Daoy (cell line): ENCODE data around the gene RAP1B. TPM values are rescaled to one million over a fixed set of nuclear protein-coding genes. Genes with fewer than 3 reads are reported as not detected.

Source experiments
- DNase-seq: peaks from one replicate; pipeline ENCODE4 v3.0.0-alpha.2; 2015; ENCODE audit warnings: low read depth
- total RNA-seq: library from RNA; depleted of rRNA; stranded (reverse); fragments of >200 nt; shearing (Covaris generic); gene quantifications from 2 replicates; pipeline ENCODE4 v1.2.3, GENCODE V29; 2014

The RAP1B gene
- total RNA-seq, 1 experiment from 2014 or later = 329 TPM

DNA sequence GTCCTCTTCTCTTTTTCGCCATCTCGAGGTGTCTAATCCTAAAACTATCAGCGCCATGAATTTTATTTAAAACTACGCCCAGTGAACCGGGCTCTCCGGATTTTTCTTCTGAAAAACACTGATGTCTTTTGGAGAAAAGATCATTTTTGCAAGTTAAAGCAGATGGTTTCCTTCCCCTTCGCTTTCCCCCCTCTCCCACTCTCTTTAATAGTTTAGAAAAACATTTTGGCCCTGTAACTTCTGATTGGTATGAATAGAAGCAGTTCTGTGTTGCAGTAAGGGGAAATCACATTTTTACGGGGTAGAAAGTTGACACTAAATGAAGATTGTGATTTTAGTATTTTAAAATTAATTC is 1.1 kb downstream of the RAP1B start:
- no peak for DNase-seq

DNA sequence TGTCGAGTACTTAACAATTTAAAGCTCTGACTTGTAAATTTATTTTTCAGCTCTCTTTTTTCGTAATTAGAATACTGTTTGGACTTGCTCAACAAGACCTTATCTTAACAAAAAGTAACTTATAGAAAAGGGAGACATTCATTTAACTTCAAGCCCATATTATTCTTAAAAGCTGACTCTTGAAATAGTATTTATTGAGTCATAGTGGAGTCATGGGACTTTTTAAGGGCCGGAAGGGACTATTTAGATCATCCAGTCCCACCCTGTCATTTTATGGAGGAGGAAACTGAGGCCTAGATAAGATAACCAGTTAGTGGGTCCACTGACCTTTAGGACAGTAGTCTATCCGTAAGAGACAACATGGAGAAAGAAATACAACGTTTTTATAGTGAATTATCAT is 1.5 kb downstream of the RAP1B start:
- DNase-seq = no peak

DNA sequence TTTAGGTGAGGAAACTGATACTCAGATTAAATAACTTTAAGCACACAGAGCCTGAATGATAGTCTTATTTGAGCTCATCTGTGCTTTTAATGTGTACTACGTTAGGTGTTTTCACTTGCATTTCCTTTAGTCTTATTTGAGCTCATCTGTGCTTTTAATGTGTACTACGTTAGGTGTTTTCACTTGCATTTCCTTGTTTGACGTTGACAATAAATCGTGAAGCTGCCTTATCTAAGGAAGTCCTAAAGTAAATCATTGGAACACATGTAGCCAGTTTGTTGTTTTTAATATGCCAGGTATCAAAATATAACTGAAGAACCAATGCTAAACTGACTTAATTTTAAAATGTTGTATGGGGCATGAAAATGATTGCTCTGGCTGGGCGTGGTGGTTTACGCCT is 2.0 kb downstream of the RAP1B start:
- no peak for DNase-seq

DNA sequence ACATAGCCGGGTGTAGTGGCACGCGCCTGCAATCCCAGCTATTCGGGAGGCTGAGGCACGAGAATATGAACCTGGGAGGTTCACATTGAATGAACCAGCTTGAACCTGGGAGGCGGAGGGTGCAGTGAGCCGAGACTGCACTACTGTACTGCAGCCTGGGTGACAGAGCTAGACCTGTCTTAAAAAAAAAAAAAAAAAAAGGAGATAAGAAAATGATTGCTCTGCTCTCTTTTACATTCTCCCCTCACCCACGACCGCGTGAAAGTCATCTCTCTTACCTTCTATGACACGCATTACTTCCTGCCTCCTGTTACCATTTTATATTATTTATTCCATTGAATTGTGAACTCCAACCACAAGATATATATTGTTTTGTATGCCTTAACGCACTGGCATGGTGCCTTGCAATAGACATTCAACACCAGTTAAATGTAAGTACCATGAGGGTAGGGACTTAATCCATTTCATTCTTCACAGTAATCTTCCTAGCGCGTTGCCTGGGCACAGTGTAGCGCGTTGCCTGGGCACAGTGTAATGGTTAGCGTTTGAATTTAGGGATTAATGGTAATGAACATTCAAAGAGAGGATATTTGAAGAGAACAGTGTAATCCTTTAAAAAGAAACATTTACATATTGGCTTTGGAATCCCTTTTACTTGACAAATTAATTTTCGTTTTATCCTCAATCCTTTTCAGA is 2.7 kb downstream of the RAP1B start:
- no peak for DNase-seq

DNA sequence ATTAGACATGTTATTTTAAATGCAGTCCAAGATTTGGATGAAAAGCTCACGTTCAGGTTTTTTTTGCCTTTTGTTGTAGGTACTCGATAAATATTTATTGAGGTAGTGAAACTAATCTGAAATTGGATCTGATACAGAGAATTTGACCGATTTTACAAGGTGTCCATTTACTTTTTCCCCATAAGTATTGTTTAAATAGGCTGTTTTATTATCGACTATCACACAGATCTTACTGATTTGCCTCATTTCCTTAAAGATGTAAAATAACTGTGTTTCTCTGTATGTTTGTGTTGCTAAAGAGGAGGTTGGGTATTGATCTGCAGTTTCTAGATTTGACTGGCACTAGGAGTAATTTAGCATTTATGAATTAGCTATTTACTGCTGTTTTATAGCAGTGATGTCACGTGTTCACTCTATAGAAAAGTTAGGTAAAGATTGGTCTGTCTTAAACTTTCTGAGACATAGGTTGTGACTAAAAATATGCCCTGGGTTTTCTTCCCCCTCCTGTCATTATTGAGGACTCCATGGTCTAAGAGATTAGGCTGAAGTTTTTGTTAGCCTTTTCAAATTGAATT is 3.5 kb downstream of the RAP1B start:
- DNase-seq = no peak

DNA sequence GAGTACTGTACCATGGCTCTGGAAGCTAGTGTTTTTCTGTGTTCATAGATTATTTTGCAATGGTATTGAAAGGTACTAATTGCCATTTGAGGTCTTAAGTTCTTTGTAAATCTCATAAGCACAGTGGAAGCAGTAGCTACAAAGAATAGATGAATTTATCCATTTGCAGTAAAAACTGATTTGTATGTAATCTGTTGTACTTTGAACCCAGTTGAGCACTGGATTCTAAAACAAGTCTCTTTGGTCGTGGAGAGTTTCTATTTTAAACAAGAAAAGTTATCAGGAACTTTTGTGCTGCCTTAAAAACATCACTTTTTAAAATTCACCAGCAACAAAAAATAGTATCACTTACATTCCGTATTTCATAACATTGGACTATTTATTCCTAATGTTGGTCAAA is 4.1 kb downstream of the RAP1B start:
- DNase-seq = no peak

DNA sequence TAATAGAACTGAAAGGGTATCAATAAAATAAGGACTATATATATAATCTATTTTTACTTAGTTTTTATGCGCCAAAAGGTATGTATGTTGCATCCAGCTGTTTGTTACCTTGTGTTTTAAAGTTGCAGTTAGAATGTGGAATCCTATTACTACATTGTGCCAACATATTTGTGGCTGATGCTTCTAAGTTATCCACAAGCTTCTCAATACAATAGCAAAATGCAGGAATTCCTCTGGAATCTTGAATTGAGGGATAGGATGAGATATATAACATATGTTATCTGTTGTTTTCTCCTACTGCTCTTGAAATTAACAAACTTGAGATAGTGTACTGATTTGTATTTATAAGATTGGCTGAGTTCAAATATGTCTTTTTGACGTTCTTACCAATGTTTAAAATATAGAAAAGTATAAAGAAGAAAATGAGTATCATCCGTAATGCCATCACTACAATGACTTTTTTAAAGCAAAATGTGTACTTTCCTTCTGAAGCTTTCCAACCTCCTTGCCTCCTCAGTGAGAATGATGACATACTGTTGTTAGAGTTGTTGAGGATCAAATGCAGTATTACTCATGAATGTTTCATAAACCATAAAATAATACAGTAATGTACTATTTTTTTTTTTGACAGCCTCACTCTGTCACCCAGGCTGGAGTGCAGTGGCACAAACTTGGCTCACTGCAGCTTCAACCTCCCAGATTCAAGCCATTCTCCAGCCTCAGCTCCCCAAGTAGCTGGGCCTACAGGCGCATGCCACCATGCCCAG is 6.6 kb downstream of the RAP1B start:
- no peak for DNase-seq

DNA sequence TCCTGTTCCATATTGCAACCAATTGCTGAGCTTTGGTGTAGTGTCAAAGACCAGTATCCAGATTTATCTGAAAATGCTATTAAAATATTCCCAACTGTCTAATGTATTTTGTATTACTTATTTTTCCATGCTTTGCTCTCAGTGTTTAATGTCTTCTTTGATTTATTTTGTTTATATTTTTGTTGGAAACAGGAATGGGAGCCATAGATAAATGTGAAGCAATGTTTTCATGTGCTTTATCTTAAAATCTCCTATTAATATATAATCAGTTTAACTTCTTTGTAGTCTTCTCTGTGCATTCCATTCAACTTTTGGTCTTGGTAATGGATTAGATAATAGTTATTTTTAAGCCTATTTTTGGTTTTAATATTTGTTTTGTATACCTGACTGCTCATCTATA is 8.8 kb downstream of the RAP1B start:
- no peak for DNase-seq

DNA sequence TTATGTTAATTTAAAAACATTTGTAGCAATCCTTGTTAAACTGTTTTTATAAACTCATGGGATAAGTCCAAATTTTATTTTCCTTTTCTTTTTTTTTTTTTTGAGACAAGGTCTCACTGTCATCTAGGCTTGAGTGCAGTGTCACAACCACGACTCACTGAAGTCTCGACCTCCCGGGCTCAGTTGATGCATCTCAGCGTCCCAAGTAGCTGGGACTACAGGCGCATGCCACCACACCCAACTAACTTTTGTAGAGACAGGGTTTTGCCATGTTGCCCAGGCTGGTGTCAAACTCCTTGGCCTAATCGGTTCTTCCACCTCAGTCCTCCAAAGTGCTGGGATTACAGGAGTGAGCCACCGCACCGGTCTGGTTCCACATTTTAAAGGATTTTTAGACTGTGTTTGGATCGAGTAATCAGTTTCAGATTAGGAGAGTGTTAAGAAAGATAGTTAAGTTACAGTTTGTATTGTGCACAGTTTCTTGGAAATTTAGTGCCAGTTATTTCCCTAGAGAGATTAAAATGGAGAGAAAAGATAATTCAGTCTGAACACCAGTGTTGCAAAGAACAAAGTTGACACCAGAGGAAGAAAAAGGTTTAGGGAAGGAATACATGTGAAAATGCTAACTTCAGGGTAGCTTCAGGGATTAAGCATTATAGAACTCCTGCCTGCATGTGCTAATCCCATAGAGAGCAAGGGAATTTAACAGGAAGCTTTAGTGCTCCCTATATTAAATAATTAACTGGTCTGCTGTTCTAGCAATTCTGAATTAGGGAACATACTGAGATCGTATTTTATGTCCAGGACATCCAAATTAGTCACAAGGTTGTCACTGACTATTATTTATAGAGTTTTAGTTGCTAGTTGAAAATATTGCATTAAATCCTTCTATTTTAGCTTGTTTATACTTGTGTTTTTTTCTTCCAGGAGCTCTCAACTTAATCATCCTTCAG is 10.1 kb downstream of the RAP1B start:
- DNase-seq = no peak

DNA sequence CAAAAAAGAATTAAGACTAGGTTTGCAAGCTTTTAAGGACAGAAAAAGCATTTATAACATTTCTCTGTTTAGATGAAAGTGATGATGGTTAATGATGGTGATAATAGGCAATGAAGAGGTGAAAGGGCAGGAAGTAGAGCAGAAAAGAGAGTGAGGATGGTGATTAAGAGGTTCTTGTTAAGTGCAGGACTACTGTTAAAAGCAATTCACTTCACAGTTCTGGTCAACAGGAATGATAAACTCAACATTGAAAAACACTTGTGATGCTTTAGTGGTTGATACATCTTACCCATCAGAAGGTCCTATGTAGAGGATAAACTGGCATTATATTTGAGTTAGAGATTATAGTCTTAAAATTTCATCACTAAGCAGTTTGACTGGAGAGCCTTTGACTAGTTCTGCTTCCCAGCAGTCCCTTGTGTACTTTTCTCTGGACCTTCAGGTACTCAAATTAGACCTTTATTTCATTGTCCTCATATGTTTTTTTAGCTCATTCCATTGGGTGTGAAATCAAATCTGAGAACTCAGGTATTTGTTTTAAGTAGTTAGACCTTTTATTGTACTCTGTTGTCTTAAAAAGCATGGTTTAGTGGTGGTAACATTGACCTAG is 10.9 kb downstream of the RAP1B start:
- no peak for DNase-seq

DNA sequence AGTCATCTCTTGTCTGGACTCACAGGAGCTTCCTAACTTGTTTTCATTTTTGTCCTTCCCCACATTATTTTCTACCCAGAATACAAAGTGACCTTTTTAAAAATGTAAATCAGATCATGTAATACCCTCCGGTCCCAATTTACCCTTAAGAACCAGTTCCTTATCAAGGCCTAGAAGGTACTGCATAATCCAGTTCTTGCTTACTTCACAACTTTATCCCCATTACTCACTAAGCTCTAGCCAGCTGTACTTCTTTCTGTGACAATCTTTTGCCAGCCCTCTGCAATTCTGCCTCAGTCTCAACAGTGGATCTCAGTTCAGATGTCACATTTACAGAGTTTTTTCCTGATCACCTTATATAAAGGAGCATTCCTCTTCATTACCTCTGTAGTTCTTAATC is 11.6 kb downstream of the RAP1B start:
- no peak for DNase-seq

DNA sequence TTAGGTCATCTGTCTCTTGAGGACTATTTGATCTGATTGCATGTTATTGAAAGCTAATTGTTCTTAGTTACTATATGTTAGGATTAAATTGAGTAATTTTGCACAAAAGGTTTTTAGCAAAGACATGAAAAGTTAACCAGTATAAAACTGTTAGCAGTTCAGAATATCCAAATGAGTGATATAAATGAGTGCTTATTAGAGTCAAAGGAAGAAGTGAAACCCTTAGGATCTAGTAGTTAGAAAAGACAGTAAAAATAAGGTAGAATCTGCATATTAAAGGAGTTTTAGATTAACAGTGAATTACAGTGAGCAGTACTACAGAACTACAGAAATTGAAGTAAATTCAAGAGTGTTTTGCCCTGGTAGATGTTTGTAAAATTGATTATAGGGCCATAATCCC is 12.4 kb downstream of the RAP1B start:
- DNase-seq = no peak

DNA sequence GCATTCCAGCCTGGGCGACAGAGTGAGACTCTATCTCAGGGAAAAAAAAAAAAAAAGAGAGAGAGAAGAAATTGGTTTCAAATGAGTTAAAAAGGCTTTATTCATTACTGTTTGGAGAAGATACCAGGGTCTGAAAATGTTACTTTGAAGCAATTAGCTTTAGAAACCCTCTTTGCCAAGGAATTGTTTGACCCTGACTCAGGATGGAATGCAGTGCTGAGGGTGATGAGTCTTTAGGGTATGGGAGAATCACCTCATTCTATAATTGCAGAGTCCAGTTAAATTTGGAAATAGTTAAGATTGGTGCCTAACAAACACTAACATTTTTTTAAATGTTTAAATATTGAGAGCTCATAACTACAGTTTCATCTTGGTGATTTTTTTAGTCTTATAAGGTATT is 13.3 kb downstream of the RAP1B start:
- no peak for DNase-seq

DNA sequence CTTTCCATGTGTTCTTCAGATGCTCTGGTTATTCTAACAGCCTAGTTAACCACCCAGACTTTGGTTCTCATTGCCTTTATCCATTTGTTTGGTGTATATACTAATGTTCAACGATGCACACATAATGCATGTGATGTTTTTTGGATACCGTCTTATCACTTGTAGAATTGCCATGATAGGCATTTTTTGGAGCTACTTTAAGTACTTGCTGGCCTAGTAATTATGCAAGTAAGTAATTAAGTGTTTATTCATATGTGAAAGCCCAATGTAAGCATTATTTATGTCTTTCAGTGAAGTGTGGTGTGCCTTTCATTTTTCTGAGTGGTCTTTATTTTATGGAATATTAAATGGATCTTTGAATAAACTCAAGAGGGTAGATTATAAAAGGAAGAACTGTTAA is 14.2 kb downstream of the RAP1B start:
- no peak for DNase-seq

DNA sequence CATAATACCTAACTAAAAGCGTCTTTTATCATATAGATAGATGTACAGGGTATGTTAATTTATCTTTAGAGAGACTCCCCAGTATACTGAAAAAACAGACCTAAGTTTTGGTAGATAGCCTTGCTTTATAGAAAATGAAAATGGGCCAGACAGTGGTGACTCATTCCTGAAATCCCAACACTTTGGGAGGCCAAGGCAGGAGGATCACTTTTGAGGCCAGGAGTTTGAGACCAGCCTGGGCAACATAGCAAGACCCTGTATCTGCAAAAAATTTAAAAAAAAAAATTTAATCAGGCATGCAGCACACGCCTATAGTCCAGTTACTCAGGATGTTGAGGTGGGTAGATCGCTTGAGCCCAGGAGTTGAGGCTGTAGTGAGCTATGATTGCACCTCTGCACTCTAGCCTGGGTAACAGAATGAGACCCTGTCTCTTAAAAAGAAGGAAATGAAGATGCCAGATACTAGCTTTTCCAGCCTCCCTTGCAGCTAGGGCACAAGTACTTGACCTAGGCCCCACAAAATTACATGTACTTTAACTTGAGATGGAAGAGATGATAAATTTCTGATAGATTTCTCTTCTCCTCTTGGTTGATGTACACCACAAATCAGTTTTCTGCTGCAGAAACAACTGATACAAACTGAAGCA is 17.1 kb downstream of the RAP1B start:
- no peak for DNase-seq

DNA sequence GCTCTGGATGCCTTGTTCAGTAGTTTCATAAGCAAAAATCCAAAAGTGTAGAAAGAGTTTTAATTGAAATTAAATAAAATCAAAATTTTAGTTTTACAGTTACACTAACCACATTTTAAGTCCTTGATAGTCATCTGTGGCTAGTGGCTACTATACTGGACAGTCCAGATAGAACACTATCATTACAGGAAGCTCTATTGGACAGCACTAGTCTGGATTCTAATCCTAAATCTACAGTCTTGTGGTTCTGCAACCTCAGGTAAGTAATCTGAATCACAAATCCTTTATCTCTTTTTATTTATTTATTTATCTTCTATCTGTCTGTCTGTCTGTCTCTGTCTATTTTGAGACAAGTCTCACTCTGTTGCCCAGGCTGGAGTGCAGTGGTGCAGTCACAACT is 18.0 kb downstream of the RAP1B start:
- no peak for DNase-seq

DNA sequence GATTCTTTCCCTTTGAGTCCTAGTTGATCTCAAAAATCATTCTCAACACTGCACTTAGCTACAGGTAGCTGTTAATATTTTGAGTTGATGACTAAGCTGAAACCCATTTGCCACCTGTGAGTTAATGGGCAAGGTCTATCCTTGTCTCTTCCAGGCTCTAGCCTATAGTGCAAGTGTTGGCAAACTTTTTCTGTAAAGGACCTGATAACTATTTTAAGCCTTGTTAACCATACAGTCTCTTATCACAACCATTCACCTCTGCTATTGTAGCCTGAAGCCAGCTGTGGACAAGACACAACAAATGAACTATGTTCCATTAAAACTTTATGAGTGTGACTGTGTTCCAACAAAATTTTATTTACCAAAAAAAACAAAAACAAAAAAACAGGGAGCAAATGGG is 19.4 kb downstream of the RAP1B start:
- DNase-seq = no peak

DNA sequence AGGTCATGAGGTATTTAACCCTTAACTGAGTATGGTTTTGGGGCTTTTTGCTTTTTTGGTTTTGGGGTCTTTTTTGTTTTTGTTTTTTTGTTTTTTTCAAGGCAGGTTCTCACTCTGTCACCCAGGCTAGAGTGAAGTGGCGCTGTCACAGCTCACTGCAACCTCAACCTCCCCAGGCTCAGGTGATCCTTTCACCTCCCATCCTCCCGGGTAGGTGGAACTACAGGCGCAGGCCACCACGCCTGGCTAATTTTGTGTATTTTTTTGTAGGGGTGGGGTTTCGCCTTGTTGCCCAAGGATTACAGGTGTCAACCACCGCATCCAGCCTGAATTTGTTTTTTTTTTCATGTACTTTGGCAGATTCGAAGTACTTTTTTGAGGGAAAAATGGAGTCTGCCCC is 19.9 kb downstream of the RAP1B start:
- no peak for DNase-seq

DNA sequence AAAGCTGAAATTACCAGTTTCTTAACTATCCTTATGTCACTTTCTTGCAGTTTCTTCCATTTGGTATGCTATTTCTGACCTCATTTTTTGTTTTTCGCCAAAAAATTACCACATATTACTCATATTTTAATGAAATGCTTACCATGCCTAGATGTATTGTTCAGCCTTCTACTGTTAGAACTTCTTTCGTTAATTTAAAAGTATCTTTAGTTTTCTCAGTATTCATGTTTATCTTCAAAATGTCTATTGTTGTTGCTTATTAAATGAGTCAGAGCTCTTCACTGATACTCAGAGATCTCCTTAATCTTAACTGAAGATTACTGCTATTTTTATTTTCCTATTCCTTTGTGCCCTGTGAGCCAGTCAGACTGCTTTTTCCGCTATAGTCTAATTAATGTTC is 20.5 kb downstream of the RAP1B start:
- no peak for DNase-seq

DNA sequence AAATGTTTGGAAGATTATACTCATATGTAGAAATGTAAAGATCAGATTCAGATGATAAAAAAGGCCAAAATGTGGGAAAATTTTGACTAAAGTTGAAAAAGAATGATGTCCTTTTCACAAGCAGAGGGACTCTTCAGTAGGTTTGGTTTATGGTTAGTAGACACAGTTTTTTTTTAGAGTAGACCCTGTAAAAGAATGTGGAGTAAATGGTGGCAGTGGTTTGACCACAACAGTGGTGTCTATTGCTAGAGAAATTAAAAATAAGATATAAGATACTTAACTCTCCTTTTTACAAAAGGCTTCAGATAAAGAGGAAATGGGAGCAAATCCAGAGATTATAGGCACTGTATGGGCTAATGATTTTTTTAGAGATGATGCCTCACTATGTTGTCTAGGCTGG is 21.8 kb downstream of the RAP1B start:
- DNase-seq = no peak
